Nephron (organoid): ENCODE results near the gene LHCGR.

ENCODE experiments used
- H3K27ac Mint-ChIP-seq, 3 experiments: 2 replicates each; pipeline ENCODE4 v1.8.0; 2020; ENCODE audit warnings: mixed read lengths in 3 of 3, mild to moderate bottlenecking in 2 of 3, moderate library complexity in 1 of 3
- H3K27me3 Mint-ChIP-seq: 2 replicates; pipeline ENCODE4 v1.8.0; 2021; ENCODE audit warnings: low read depth, mild to moderate bottlenecking, moderate library complexity, mixed read lengths
- H3K36me3 Mint-ChIP-seq: 2 replicates; pipeline ENCODE4 v1.8.0; 2020; ENCODE audit warnings: low read depth, mixed read lengths
- H3K4me1 Mint-ChIP-seq: 2 replicates; pipeline ENCODE4 v1.8.0; 2020; ENCODE audit warnings: mixed read lengths
- H3K4me3 Mint-ChIP-seq, 3 experiments: 2 replicates each; pipeline ENCODE4 v1.8.0; 2020; ENCODE audit warnings: mild to moderate bottlenecking in 3 of 3, mixed read lengths in 3 of 3, moderate library complexity in 2 of 3
- H3K9me3 Mint-ChIP-seq: 2 replicates; pipeline ENCODE4 v1.8.0; 2020; ENCODE audit warnings: mixed read lengths
- CTCF ChIP-seq, 3 experiments: fragments of 200-600 bp; sonication (generic); IDR thresholded peaks; one replicate each; pipeline ENCODE4 v1.5.0; 2021; ENCODE audit warnings: antibody characterized with exemption in 3 of 3; ENCODE audit not compliant: unreplicated experiment in 3 of 3

Gene LHCGR

DNA sequence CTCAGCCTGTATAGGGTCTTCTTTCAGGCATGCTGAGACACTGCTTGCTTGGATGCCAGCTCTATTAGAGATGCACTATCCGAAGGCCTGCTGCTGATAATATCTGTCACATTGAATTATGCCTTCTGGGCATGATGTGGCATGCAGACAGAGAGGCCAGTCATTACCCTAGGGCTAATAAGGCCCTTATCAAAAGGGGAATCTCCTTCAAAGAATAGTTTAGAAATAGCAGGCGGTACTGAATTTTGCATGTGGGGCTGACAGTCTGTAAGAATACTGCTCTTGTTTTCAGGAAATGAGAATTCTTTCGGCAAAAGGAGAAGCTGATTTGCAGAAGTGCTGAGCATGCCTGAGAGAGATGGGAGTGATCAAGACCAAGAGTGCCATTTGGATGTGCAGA lies 13.1 kb upstream of the LHCGR start:
- H3K27ac Mint-ChIP-seq = no peak overlapping the region
- TF ChIP-seq CTCF (IDR thresholded peaks at IDR 0.05; ENCODE audit: unreplicated experiment in 3 of 3) = no peak
- no peaks in the 10 kb centered on the region for H3K36me3 Mint-ChIP-seq
- peaks cover 15% of the 10 kb centered on the region for H3K9me3 Mint-ChIP-seq
- H3K4me3 Mint-ChIP-seq = no peak overlapping the region
- H3K4me1 Mint-ChIP-seq = no peaks in the 10 kb centered on the region
- peaks cover 3% of the 10 kb centered on the region for H3K27me3 Mint-ChIP-seq

GRCh38 chr2:48767330-48767729 lies 11.8 kb upstream of the LHCGR start:
- no peak for TF ChIP-seq CTCF (IDR thresholded peaks at IDR 0.05; ENCODE audit: unreplicated experiment in 3 of 3)
- Mint-ChIP-seq H3K36me3 (peaks cover 4% of the 10 kb centered on the region), H3K9me3 (peaks cover 20% of the 10 kb centered on the region), H3K4me1 (no peaks in the 10 kb centered on the region), H3K27me3 (peaks cover 3% of the 10 kb centered on the region), H3K27ac (no peak overlapping the region), H3K4me3 (no peak overlapping the region)

GRCh38 chr2:48760826-48761225 lies 5.3 kb upstream of the LHCGR start:
- Mint-ChIP-seq H3K4me3 (no peak overlapping the region), H3K4me1 (no peaks in the 10 kb centered on the region)

DNA sequence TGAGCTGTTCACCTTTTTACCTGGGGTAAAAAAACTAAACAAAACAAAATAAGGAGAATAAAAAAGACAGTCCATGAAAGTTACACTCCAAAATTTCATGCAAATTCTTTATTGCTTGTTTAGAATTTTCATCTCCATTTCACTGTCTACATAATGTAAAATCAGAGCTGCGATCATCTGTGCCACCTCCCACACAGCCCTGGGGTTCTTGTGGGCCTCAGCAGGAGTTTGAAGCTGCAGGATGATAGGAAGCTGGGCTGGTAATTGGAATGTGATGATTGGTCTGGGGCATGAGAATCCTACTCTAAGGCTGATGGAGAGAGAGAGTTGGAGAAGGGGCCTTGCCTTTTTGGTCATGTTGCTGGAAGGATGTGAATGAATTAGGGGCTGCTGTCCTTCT lies 4.2 kb upstream of the LHCGR start:
- peaks cover 33% of the 10 kb centered on the region for H3K27me3 Mint-ChIP-seq
- peaks cover 5% of the 10 kb centered on the region for H3K4me1 Mint-ChIP-seq
- no peak overlapping the region for H3K4me3 Mint-ChIP-seq
- peaks cover 14% of the 10 kb centered on the region for H3K9me3 Mint-ChIP-seq
- H3K36me3 Mint-ChIP-seq = peaks cover 4% of the 10 kb centered on the region
- TF ChIP-seq CTCF (IDR thresholded peaks at IDR 0.05; ENCODE audit: unreplicated experiment in 3 of 3) = no peak
- H3K27ac Mint-ChIP-seq = no peak overlapping the region

More at GRCh38 chr2:48760826-48761225, 5.3 kb upstream of the LHCGR start:
- Mint-ChIP-seq H3K27me3 (peaks cover 24% of the 10 kb centered on the region), H3K9me3 (peaks cover 16% of the 10 kb centered on the region), H3K36me3 (peaks cover 4% of the 10 kb centered on the region), H3K27ac (no peak overlapping the region)
- no peak for TF ChIP-seq CTCF (IDR thresholded peaks at IDR 0.05; ENCODE audit: unreplicated experiment in 3 of 3)

DNA sequence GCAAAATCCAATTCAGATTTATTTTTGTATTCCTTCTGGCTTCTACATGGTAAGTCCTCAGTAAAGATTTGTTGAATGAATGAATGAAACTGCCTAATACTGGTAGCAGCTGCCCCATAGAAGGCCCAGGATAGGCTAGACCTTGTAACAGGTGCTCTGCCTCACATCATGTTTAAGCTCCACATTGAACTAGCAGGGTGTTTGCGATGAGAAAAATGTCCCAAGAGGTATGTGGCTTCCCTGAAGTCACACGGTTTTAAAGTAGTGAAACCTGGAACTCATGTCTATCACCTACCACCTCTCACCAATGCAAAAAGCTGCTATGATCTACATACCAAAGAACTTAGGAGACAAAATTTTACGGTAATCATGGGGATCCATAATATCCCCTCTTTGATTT lies 765 bp upstream of the LHCGR start:
- Mint-ChIP-seq H3K9me3 (no peaks in the 10 kb centered on the region), H3K36me3 (no peaks in the 10 kb centered on the region), H3K4me3 (peak overlapping the region in 1 of 3 experiments; percentile 62), H3K27me3 (peaks cover 48% of the 10 kb centered on the region), H3K27ac (no peak overlapping the region), H3K4me1 (peaks cover 5% of the 10 kb centered on the region)
- TF ChIP-seq CTCF (IDR thresholded peaks at IDR 0.05; ENCODE audit: unreplicated experiment in 3 of 3) = no peak

GRCh38 chr2:48754874-48755273 lies 650 bp downstream of the LHCGR start:
- peak overlapping the region; percentile 67 to 72 (median 69) for H3K4me3 Mint-ChIP-seq

More at GRCh38 chr2:48754874-48755273, 650 bp downstream of the LHCGR start:
- peaks cover 43% of the 10 kb centered on the region for H3K27me3 Mint-ChIP-seq
- H3K4me1 Mint-ChIP-seq = peaks cover 10% of the 10 kb centered on the region
- no peaks in the 10 kb centered on the region for H3K36me3 Mint-ChIP-seq
- no peaks in the 10 kb centered on the region for H3K9me3 Mint-ChIP-seq
- no peak overlapping the region for H3K27ac Mint-ChIP-seq
- TF ChIP-seq CTCF (IDR thresholded peaks at IDR 0.05; ENCODE audit: unreplicated experiment in 3 of 3) = no peak
